Measurements from ENCODE around the gene USH2A.

USH2A gene

DNA sequence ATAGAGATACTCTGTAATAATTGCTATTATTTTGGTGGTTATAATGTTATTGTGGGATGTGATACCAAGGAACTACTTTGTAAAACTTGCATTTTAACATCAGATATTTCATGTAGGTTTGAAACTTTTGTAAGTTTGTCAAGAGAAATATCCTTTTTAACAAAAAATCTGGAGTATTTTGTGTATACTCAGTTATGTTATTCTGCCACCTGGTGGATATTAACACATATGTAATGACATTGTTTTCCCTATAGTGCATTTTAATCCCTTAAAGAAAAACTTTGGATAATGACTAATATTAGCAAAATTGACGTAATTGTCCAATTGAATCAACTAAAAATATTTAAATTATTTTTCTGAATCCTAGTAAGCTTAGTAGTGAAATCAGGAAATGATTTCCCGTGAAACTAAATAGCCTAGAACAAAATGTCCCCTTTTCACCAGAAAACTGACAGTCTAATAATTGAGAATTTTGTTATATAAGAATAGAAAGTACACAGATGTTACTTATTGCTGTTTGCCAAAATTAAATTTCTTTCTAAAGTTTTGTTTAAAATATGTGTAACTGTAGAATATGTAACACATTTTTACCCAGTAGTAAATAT lies 816.6 kb downstream of the USH2A start:
- Histone ChIP-seq H4K8ac (ENCODE audit: low read depth, low read length) (no peak overlapping the region), H3K27ac (replicated peaks; ENCODE audit: low read length) (no peak overlapping the region), H3K4me3 (ENCODE audit: low read length in 2 of 2) (no peak overlapping the region), H3K9ac (ENCODE audit: low read depth, low read length, poor library complexity) (no peak overlapping the region), H3K79me1 (ENCODE audit: low read depth, low read length) (no peaks in the 10 kb centered on the region), H3K14ac (ENCODE audit: low read length) (no peak overlapping the region), H3K27me3 (ENCODE audit: control insufficient read depth in 3 of 3, insufficient read depth in 3 of 3, low read depth in 1 of 3, low read length in 3 of 3) (no peaks in the 10 kb centered on the region), H2AK5ac (ENCODE audit: low read depth, low read length) (no peak overlapping the region), H3K23ac (ENCODE audit: low read depth, low read length, poor library complexity) (no peak overlapping the region), H2BK15ac (ENCODE audit: low read length) (no peak overlapping the region), H3K4me1 (ENCODE audit: control insufficient read depth in 2 of 2, insufficient read depth in 1 of 2, low read depth in 1 of 2, low read length in 2 of 2) (peaks cover 0 to 1% of the 10 kb centered on the region in 2 donors), H2AFZ (ENCODE audit: low read length) (no peak overlapping the region), H3K4me2 (ENCODE audit: insufficient read depth, low read length, poor library complexity, severe bottlenecking) (no peak overlapping the region), H2BK120ac (ENCODE audit: low read depth, low read length) (no peak overlapping the region), H3K4ac (ENCODE audit: low read length) (no peak overlapping the region), H3K9me3 (replicated peaks in 1 of 2; ENCODE audit: control insufficient read depth in 2 of 2, insufficient read depth in 1 of 2, low read depth in 1 of 2, low read length in 2 of 2) (no peaks in the 10 kb centered on the region), H2BK5ac (ENCODE audit: low read length) (no peak overlapping the region), H3K18ac (ENCODE audit: low read length) (no peak overlapping the region), H4K91ac (ENCODE audit: low read depth, low read length, poor library complexity) (no peak overlapping the region), H2BK12ac (ENCODE audit: low read length) (no peak overlapping the region), H3K36me3 (replicated peaks in 1 of 2; ENCODE audit: control insufficient read depth in 2 of 2, insufficient read depth in 2 of 2, low read length in 2 of 2) (peaks cover 4 to 90% of the 10 kb centered on the region in 2 donors)
- no CpG with 5 or more reads among the region's 2 CpGs for WGBS, 2 donors (ENCODE audit: extremely low coverage in 2 of 2, insufficient read length in 2 of 2, insufficient replicate concordance in 1 of 2)
- DNase-seq (ENCODE audit: low spot score) = no peak

GRCh38 chr1:215606036-215606435 lies 817.2 kb downstream of the USH2A start:
- H2AK5ac ChIP-seq (ENCODE audit: low read depth, low read length) = no peak overlapping the region
- H3K79me1 ChIP-seq (ENCODE audit: low read depth, low read length) = no peaks in the 10 kb centered on the region
- peaks cover 0 to 1% of the 10 kb centered on the region in 2 donors for H3K4me1 ChIP-seq (ENCODE audit: control insufficient read depth in 2 of 2, insufficient read depth in 1 of 2, low read depth in 1 of 2, low read length in 2 of 2)
- WGBS, 2 donors (ENCODE audit: extremely low coverage in 2 of 2, insufficient read length in 2 of 2, insufficient replicate concordance in 1 of 2) = no CpG with 5 or more reads among the region's 3 CpGs
- no peak overlapping the region for H3K27ac ChIP-seq (replicated peaks; ENCODE audit: low read length)
- no peak overlapping the region for H3K4me3 ChIP-seq (ENCODE audit: low read length in 2 of 2)
- H3K23ac ChIP-seq (ENCODE audit: low read depth, low read length, poor library complexity) = no peak overlapping the region
- H3K36me3 ChIP-seq (replicated peaks in 1 of 2; ENCODE audit: control insufficient read depth in 2 of 2, insufficient read depth in 2 of 2, low read length in 2 of 2) = peaks cover 4 to 90% of the 10 kb centered on the region in 2 donors
- H3K9ac ChIP-seq (ENCODE audit: low read depth, low read length, poor library complexity) = no peak overlapping the region
- H3K18ac ChIP-seq (ENCODE audit: low read length) = no peak overlapping the region
- no peak overlapping the region for H3K4ac ChIP-seq (ENCODE audit: low read length)
- no peak overlapping the region for H3K14ac ChIP-seq (ENCODE audit: low read length)
- no peak overlapping the region for H2BK120ac ChIP-seq (ENCODE audit: low read depth, low read length)
- no peak overlapping the region for H4K8ac ChIP-seq (ENCODE audit: low read depth, low read length)
- no peaks in the 10 kb centered on the region for H3K9me3 ChIP-seq (replicated peaks in 1 of 2; ENCODE audit: control insufficient read depth in 2 of 2, insufficient read depth in 1 of 2, low read depth in 1 of 2, low read length in 2 of 2)
- no peak overlapping the region for H4K91ac ChIP-seq (ENCODE audit: low read depth, low read length, poor library complexity)
- no peaks in the 10 kb centered on the region for H3K27me3 ChIP-seq (ENCODE audit: control insufficient read depth in 3 of 3, insufficient read depth in 3 of 3, low read depth in 1 of 3, low read length in 3 of 3)
- H2BK5ac ChIP-seq (ENCODE audit: low read length) = no peak overlapping the region
- no peak overlapping the region for H3K4me2 ChIP-seq (ENCODE audit: insufficient read depth, low read length, poor library complexity, severe bottlenecking)
- no peak for DNase-seq (ENCODE audit: low spot score)
- no peak overlapping the region for H2BK15ac ChIP-seq (ENCODE audit: low read length)
- H2BK12ac ChIP-seq (ENCODE audit: low read length) = no peak overlapping the region
- no peak overlapping the region for H2AFZ ChIP-seq (ENCODE audit: low read length)

DNA sequence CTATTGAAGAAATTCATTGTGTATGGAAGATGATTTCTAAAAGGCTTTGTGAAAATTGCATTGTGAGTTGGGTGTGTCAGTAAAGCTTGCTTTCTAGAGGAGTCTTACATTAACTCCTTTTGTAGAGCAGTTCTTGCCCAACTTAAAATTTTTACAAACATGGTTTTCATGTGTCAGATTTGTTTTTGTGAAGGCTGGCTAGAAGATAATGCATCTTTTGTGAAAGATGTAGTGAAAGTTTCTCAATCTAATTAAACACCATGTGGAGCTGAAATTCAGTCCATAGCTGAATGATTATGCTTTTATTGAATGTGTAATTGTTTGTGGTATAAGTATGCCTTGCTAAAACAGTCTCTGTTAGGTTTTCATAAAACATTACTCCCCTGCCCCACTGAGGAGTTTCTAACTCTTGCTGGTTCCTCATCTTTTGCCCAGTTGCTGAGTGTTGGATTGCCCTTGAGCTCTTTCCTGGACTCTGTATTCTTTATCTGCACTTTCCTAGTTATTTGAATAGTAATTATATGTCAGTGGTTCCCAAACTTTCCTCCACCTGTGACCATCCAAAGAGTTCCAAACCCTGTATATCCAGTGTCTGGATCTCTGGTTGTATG lies 818.1 kb downstream of the USH2A start:
- Histone ChIP-seq H3K27ac (replicated peaks; ENCODE audit: low read length) (no peak overlapping the region), H3K36me3 (replicated peaks in 1 of 2; ENCODE audit: control insufficient read depth in 2 of 2, insufficient read depth in 2 of 2, low read length in 2 of 2) (peaks cover 4 to 90% of the 10 kb centered on the region in 2 donors), H2AK5ac (ENCODE audit: low read depth, low read length) (no peak overlapping the region), H3K14ac (ENCODE audit: low read length) (no peak overlapping the region), H4K91ac (ENCODE audit: low read depth, low read length, poor library complexity) (no peak overlapping the region), H3K9me3 (replicated peaks in 1 of 2; ENCODE audit: control insufficient read depth in 2 of 2, insufficient read depth in 1 of 2, low read depth in 1 of 2, low read length in 2 of 2) (no peaks in the 10 kb centered on the region), H4K8ac (ENCODE audit: low read depth, low read length) (no peak overlapping the region), H3K18ac (ENCODE audit: low read length) (no peak overlapping the region), H3K4me3 (ENCODE audit: low read length in 2 of 2) (no peak overlapping the region), H2BK5ac (ENCODE audit: low read length) (no peak overlapping the region), H3K9ac (ENCODE audit: low read depth, low read length, poor library complexity) (no peak overlapping the region), H3K27me3 (ENCODE audit: control insufficient read depth in 3 of 3, insufficient read depth in 3 of 3, low read depth in 1 of 3, low read length in 3 of 3) (no peaks in the 10 kb centered on the region), H3K79me1 (ENCODE audit: low read depth, low read length) (no peaks in the 10 kb centered on the region), H2BK12ac (ENCODE audit: low read length) (no peak overlapping the region), H2BK120ac (ENCODE audit: low read depth, low read length) (no peak overlapping the region), H3K4me2 (ENCODE audit: insufficient read depth, low read length, poor library complexity, severe bottlenecking) (no peak overlapping the region), H3K4ac (ENCODE audit: low read length) (no peak overlapping the region), H2BK15ac (ENCODE audit: low read length) (no peak overlapping the region), H3K4me1 (ENCODE audit: control insufficient read depth in 2 of 2, insufficient read depth in 1 of 2, low read depth in 1 of 2, low read length in 2 of 2) (peaks cover 0 to 3% of the 10 kb centered on the region in 2 donors), H3K23ac (ENCODE audit: low read depth, low read length, poor library complexity) (no peak overlapping the region), H2AFZ (ENCODE audit: low read length) (no peak overlapping the region)
- DNase-seq (ENCODE audit: low spot score) = no peak

DNA sequence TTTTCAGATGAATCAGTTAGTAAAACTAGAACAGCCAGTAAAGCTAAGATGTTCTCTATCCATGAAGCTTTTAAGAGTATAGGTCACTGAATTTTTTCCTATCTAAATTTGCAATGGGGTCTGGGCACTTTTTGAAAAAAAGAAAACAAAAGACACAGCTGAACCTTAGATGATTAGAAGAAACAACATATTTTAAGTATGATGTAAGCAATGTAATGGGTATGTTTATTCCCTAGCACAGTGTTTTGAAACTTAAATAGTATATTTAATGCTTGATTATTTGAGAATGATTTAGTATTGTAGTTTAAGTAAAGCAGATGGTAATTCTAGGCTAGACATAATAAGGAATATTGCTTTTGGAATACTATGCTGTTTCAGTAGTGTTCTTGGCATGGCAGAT lies 819.9 kb downstream of the USH2A start:
- Histone ChIP-seq H3K4me2 (ENCODE audit: insufficient read depth, low read length, poor library complexity, severe bottlenecking) (no peak overlapping the region), H3K79me1 (ENCODE audit: low read depth, low read length) (no peaks in the 10 kb centered on the region), H3K18ac (ENCODE audit: low read length) (no peak overlapping the region), H2AFZ (ENCODE audit: low read length) (no peak overlapping the region), H4K91ac (ENCODE audit: low read depth, low read length, poor library complexity) (no peak overlapping the region), H2BK15ac (ENCODE audit: low read length) (no peak overlapping the region), H2BK5ac (ENCODE audit: low read length) (no peak overlapping the region), H3K14ac (ENCODE audit: low read length) (no peak overlapping the region), H3K4ac (ENCODE audit: low read length) (no peak overlapping the region), H3K9me3 (replicated peaks in 1 of 2; ENCODE audit: control insufficient read depth in 2 of 2, insufficient read depth in 1 of 2, low read depth in 1 of 2, low read length in 2 of 2) (no peaks in the 10 kb centered on the region), H3K4me3 (ENCODE audit: low read length in 2 of 2) (no peak overlapping the region), H2BK120ac (ENCODE audit: low read depth, low read length) (no peak overlapping the region), H3K23ac (ENCODE audit: low read depth, low read length, poor library complexity) (no peak overlapping the region), H2AK5ac (ENCODE audit: low read depth, low read length) (no peak overlapping the region), H3K27ac (replicated peaks; ENCODE audit: low read length) (no peak overlapping the region), H2BK12ac (ENCODE audit: low read length) (no peak overlapping the region), H3K4me1 (ENCODE audit: control insufficient read depth in 2 of 2, insufficient read depth in 1 of 2, low read depth in 1 of 2, low read length in 2 of 2) (peaks cover 0 to 6% of the 10 kb centered on the region in 2 donors), H3K9ac (ENCODE audit: low read depth, low read length, poor library complexity) (no peak overlapping the region), H4K8ac (ENCODE audit: low read depth, low read length) (no peak overlapping the region), H3K36me3 (replicated peaks in 1 of 2; ENCODE audit: control insufficient read depth in 2 of 2, insufficient read depth in 2 of 2, low read length in 2 of 2) (peaks cover 2 to 87% of the 10 kb centered on the region in 2 donors), H3K27me3 (ENCODE audit: control insufficient read depth in 3 of 3, insufficient read depth in 3 of 3, low read depth in 1 of 3, low read length in 3 of 3) (no peaks in the 10 kb centered on the region)
- DNase-seq (ENCODE audit: low spot score) = no peak

All from neuronal stem cell (in vitro differentiated cells).